GM12874 (cell line): Measurements from ENCODE around the gene ANKS6.

Source experiments
- TF ChIP-seq, protein P1 (sequence below): IDR thresholded peaks from 2 replicates; pipeline ENCODE4 v1.5.1; 2011; ENCODE audit warnings: low read depth, mild to moderate bottlenecking, control low read depth, low read length, moderate library complexity; ENCODE audit not compliant: insufficient read depth

ANKS6 gene

GRCh38 chr9:98807070-98807813 is 10.9 kb upstream of the ANKS6 start, which contains the start of gene GALNT12:
GALNT12 (plus strand) TSS chr9:98807670; CDS start chr9:98807699, 29 bp downstream.
- TF ChIP-seq, protein P1, sequence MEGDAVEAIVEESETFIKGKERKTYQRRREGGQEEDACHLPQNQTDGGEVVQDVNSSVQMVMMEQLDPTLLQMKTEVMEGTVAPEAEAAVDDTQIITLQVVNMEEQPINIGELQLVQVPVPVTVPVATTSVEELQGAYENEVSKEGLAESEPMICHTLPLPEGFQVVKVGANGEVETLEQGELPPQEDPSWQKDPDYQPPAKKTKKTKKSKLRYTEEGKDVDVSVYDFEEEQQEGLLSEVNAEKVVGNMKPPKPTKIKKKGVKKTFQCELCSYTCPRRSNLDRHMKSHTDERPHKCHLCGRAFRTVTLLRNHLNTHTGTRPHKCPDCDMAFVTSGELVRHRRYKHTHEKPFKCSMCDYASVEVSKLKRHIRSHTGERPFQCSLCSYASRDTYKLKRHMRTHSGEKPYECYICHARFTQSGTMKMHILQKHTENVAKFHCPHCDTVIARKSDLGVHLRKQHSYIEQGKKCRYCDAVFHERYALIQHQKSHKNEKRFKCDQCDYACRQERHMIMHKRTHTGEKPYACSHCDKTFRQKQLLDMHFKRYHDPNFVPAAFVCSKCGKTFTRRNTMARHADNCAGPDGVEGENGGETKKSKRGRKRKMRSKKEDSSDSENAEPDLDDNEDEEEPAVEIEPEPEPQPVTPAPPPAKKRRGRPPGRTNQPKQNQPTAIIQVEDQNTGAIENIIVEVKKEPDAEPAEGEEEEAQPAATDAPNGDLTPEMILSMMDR = no peak

GRCh38 chr9:98806394-98807035 is 10.2 kb upstream of the ANKS6 start:
- TF ChIP-seq, protein P1 = no peak

GRCh38 chr9:98805506-98806272 is 9.3 kb upstream of the ANKS6 start:
- TF ChIP-seq, protein P1 = no peak

- TF ChIP-seq, protein P1 = no peak
These were observed 7.7 kb upstream of the ANKS6 start for GRCh38 chr9:98804083-98804482.

DNA sequence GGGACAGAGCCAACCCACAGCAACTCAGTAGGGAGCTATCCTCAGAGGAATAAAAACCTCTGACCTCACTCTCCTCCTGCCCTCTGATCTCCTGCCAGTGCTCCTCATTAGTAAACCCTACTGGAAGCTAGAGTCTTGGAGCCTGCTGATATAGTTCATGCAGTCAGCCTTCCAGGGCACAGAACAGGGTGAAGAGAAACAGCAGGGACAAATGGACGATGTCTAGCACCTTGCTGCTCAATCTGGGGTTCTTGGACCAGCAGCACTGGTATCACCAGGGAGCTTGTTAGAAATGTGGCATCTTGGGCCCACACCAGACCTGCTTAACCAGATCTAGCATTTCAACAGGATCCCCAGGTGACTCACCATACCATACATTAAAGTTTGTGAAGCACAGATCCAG is 5.6 kb upstream of the ANKS6 start:
- TF ChIP-seq, protein P1 = no peak

GRCh38 chr9:98801561-98801960 is 5.2 kb upstream of the ANKS6 start:
- TF ChIP-seq, protein P1 = no peak

- TF ChIP-seq, protein P1 = no peak
These were observed 1.9 kb upstream of the ANKS6 start for GRCh38 chr9:98798254-98798653.
